ENCODE measurements around the gene SIGLEC9.
A peak's percentile ranks its signal among the peaks of the same experiment; 100 is the strongest.

The SIGLEC9 gene

GRCh38 chr19:51097166-51097738 lies 27.5 kb upstream of the SIGLEC9 start:
- peak; percentile 72 for DNase-seq (ENCODE audit: low spot score)

- DNase-seq (ENCODE audit: low spot score), result no peak
These were observed 26.9 kb upstream of the SIGLEC9 start for GRCh38 chr19:51097796-51098195.

GRCh38 chr19:51098365-51099046 lies 26.2 kb upstream of the SIGLEC9 start:
- DNase-seq (ENCODE audit: low spot score), result no peak

GRCh38 chr19:51099047-51099382 lies 25.7 kb upstream of the SIGLEC9 start:
- no peak for DNase-seq (ENCODE audit: low spot score)

- no peak for DNase-seq (ENCODE audit: low spot score)
These were observed 24.1 kb upstream of the SIGLEC9 start for GRCh38 chr19:51100601-51101000.

- no peak for DNase-seq (ENCODE audit: low spot score)
These were observed 23.4 kb upstream of the SIGLEC9 start for GRCh38 chr19:51101171-51101865.

GRCh38 chr19:51102991-51103390 lies 21.7 kb upstream of the SIGLEC9 start:
- no peak for DNase-seq (ENCODE audit: low spot score)

- no peak for DNase-seq (ENCODE audit: low spot score)
These were observed 20.8 kb upstream of the SIGLEC9 start for GRCh38 chr19:51103926-51104341.

- DNase-seq (ENCODE audit: low spot score), result no peak
These were observed 17.2 kb upstream of the SIGLEC9 start for GRCh38 chr19:51107406-51108065.

- DNase-seq (ENCODE audit: low spot score), result peak; percentile 99
These were observed 16.5 kb upstream of the SIGLEC9 start, which contains the start of gene CTU1 for GRCh38 chr19:51108066-51108804. CTU1 (minus strand) TSS chr19:51108409; CDS start chr19:51104569, 3,840 bp downstream.

GRCh38 chr19:51108805-51109146 lies 15.9 kb upstream of the SIGLEC9 start:
- no peak for DNase-seq (ENCODE audit: low spot score)

GRCh38 chr19:51110666-51110971 lies 14.1 kb upstream of the SIGLEC9 start:
- no peak for DNase-seq (ENCODE audit: low spot score)

- DNase-seq (ENCODE audit: low spot score), result no peak
These were observed 13.1 kb upstream of the SIGLEC9 start for GRCh38 chr19:51111606-51112005.

- DNase-seq (ENCODE audit: low spot score), result no peak
These were observed 10.5 kb upstream of the SIGLEC9 start for GRCh38 chr19:51114087-51114729.

- DNase-seq (ENCODE audit: low spot score), result no peak
These were observed 7.9 kb upstream of the SIGLEC9 start for GRCh38 chr19:51116736-51117286.

- no peak for DNase-seq (ENCODE audit: low spot score)
These were observed 5.6 kb upstream of the SIGLEC9 start for GRCh38 chr19:51119101-51119500.

- DNase-seq (ENCODE audit: low spot score), result no peak
These were observed 5.1 kb upstream of the SIGLEC9 start for GRCh38 chr19:51119611-51120010.

GRCh38 chr19:51120160-51120559 lies 4.5 kb upstream of the SIGLEC9 start:
- no peak for DNase-seq (ENCODE audit: low spot score)

- DNase-seq (ENCODE audit: low spot score), result no peak
These were observed 3.4 kb upstream of the SIGLEC9 start for GRCh38 chr19:51121257-51121656.

GRCh38 chr19:51122112-51122981 lies 2.4 kb upstream of the SIGLEC9 start:
- no peak for DNase-seq (ENCODE audit: low spot score)

- no peak for DNase-seq (ENCODE audit: low spot score)
These were observed 1.3 kb upstream of the SIGLEC9 start for GRCh38 chr19:51123381-51123800.
